HepG2 (cell line): ENCODE results near the gene CADPS2. TPM values are rescaled to one million over a fixed set of nuclear protein-coding genes. Genes with fewer than 3 reads are reported as not detected.
A peak's percentile ranks its signal among the peaks of the same experiment; 100 is the strongest.

ENCODE experiments used
- FOXA3 ChIP-seq: IDR thresholded peaks from 2 replicates; pipeline ENCODE4 v1.6.1; 2016; ENCODE audit warnings: missing genetic modification reagents, missing compliant biosample characterization
- FOXM1 ChIP-seq: sonication (generic); formaldehyde crosslinking; IDR thresholded peaks from 2 replicates; pipeline ENCODE4 v1.5.0; 2020; ENCODE audit warnings: missing genetic modification reagents
- HDAC1 ChIP-seq: sonication (generic); formaldehyde crosslinking; IDR thresholded peaks from 2 replicates; pipeline ENCODE4 v1.5.1; 2020; ENCODE audit warnings: mild to moderate bottlenecking, missing genetic modification reagents
- IKZF4 ChIP-seq: sonication (generic); formaldehyde crosslinking; IDR thresholded peaks from 2 replicates; pipeline ENCODE4 v1.5.1; 2020; ENCODE audit warnings: borderline replicate concordance, mild to moderate bottlenecking, low read depth, missing genetic modification reagents; ENCODE audit errors: not compliant biosample characterization
- LCORL ChIP-seq, 2 experiments: fragments of 450-650 bp in 1 of 2; sonication (generic) in 1 of 2; formaldehyde crosslinking in 1 of 2; IDR thresholded peaks; 2 replicates each; pipeline versions ENCODE4 v1.5.0 to v1.6.1; 2017 to 2020; ENCODE audit warnings: antibody characterized with exemption in 1 of 2, missing genetic modification reagents in 1 of 2
- SOX13 ChIP-seq, 3 experiments: fragments of 450-650 bp in 1 of 3; sonication (generic) in 1 of 3; formaldehyde crosslinking in 1 of 3; IDR thresholded peaks in 2 of 3; conservative IDR thresholded peaks in 1 of 3; 2 replicates each; pipeline versions ENCODE4 v1.5.0 to v1.6.1; 2016 to 2020; ENCODE audit warnings: antibody characterized with exemption in 1 of 3, mild to moderate bottlenecking in 1 of 3, missing compliant biosample characterization in 1 of 3, missing genetic modification reagents in 1 of 3, moderate library complexity in 1 of 3
- TMF1 ChIP-seq: sonication (generic); formaldehyde crosslinking; IDR thresholded peaks from 2 replicates; pipeline ENCODE4 v1.8.1; 2022; ENCODE audit warnings: low read depth, missing genetic modification reagents
- ZBTB7B ChIP-seq: sonication (generic); formaldehyde crosslinking; IDR thresholded peaks from 2 replicates; pipeline ENCODE4 v1.4.0; 2020; ENCODE audit warnings: missing genetic modification reagents
- ZNF121 ChIP-seq: sonication (generic); formaldehyde crosslinking; IDR thresholded peaks from 2 replicates; pipeline ENCODE4 v1.5.0; 2020; ENCODE audit warnings: mild to moderate bottlenecking, missing genetic modification reagents
- ZNF263 ChIP-seq: sonication (generic); formaldehyde crosslinking; IDR thresholded peaks from 2 replicates; pipeline ENCODE4 v1.4.0; 2020; ENCODE audit warnings: missing genetic modification reagents
- ZNF501 ChIP-seq: sonication (generic); formaldehyde crosslinking; IDR thresholded peaks from 2 replicates; pipeline ENCODE4 v1.5.1; 2020; ENCODE audit warnings: mild to moderate bottlenecking, moderate library complexity, missing genetic modification reagents
- ZSCAN20 ChIP-seq: sonication (generic); formaldehyde crosslinking; IDR thresholded peaks from 2 replicates; pipeline ENCODE4 v1.4.0; 2020; ENCODE audit warnings: missing genetic modification reagents, mild to moderate bottlenecking, borderline replicate concordance
- polyA plus RNA-seq, 8 experiments: library from polyadenylated mRNA; depleted of rRNA in 3 of 8; stranded (reverse) in 7 of 8; unstranded in 1 of 8; fragments of >200 nt; fragmentation: Illumina TruSeq in 4 of 8; extraction: Trizol in 4 of 8; gene quantifications; 2 replicates each; pipeline versions ENCODE4 v1.2.1 to v1.2.3, GENCODE V29; 2011 to 2016; ENCODE audit warnings: low read depth in 4 of 8, missing spikeins in 1 of 8, mixed read lengths in 1 of 8; ENCODE audit not compliant: insufficient read depth in 1 of 8
- total RNA-seq, 5 experiments: library from RNA; depleted of rRNA; stranded (reverse); fragments of >200 nt; fragmentation: Illumina TruSeq; extraction: Trizol; gene quantifications; 2 replicates each; pipeline ENCODE4 v1.2.3, GENCODE V29; 2016; ENCODE audit warnings: low read depth in 1 of 5
- TF ChIP-seq, protein P1 (sequence below): IDR thresholded peaks from 2 replicates; pipeline ENCODE4 v1.4.0; 2020; ENCODE audit warnings: mild to moderate bottlenecking, missing genetic modification reagents
- TF ChIP-seq, protein P2 (sequence below): sonication (generic); formaldehyde crosslinking; conservative IDR thresholded peaks from 2 replicates; pipeline ENCODE4 v1.4.0; 2020; ENCODE audit warnings: missing genetic modification reagents
- TF ChIP-seq, protein P3 (sequence below): sonication (generic); formaldehyde crosslinking; IDR thresholded peaks from 2 replicates; pipeline ENCODE4 v1.4.0; 2020; ENCODE audit warnings: missing genetic modification reagents
- TF ChIP-seq, protein P4 (sequence below): sonication (generic); formaldehyde crosslinking; IDR thresholded peaks from 2 replicates; pipeline ENCODE4 v1.5.1; 2020; ENCODE audit warnings: mild to moderate bottlenecking, moderate library complexity, missing genetic modification reagents

CADPS2 gene
- total and polyA plus RNA-seq, 2 of the 13 experiments (the other 11 are each of a cell fraction or from before 2014, with no cell fraction given), result 17.6 to 43.8 TPM

DNA sequence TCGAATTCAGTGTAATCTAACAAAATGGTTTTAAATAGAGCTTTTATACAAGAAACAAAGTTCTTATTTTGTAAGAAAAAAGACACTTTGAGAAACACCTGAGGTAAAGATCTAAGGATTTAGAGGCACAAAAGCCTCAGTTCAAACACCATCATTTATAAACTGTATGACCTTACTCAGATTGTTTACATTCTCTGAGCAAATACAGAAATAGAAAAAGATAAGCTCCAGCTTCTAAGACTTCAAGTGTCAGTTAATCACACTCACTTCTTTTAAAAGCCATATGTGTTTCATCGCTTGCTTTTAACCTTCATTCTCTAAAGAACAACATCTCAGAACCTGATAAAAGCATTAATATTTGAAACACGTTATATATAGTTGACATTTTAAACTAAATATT, 27.9 kb downstream of the CADPS2 start (continued):
- TF ChIP-seq, protein P1, sequence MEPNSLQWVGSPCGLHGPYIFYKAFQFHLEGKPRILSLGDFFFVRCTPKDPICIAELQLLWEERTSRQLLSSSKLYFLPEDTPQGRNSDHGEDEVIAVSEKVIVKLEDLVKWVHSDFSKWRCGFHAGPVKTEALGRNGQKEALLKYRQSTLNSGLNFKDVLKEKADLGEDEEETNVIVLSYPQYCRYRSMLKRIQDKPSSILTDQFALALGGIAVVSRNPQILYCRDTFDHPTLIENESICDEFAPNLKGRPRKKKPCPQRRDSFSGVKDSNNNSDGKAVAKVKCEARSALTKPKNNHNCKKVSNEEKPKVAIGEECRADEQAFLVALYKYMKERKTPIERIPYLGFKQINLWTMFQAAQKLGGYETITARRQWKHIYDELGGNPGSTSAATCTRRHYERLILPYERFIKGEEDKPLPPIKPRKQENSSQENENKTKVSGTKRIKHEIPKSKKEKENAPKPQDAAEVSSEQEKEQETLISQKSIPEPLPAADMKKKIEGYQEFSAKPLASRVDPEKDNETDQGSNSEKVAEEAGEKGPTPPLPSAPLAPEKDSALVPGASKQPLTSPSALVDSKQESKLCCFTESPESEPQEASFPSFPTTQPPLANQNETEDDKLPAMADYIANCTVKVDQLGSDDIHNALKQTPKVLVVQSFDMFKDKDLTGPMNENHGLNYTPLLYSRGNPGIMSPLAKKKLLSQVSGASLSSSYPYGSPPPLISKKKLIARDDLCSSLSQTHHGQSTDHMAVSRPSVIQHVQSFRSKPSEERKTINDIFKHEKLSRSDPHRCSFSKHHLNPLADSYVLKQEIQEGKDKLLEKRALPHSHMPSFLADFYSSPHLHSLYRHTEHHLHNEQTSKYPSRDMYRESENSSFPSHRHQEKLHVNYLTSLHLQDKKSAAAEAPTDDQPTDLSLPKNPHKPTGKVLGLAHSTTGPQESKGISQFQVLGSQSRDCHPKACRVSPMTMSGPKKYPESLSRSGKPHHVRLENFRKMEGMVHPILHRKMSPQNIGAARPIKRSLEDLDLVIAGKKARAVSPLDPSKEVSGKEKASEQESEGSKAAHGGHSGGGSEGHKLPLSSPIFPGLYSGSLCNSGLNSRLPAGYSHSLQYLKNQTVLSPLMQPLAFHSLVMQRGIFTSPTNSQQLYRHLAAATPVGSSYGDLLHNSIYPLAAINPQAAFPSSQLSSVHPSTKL (CRISPR knock-in tag), result peak; percentile 46; the same call in 1 of the 2 replicates
- TF ChIP-seq ZNF263 (CRISPR knock-in tag), result no peak
- TF ChIP-seq HDAC1, result no peak
- TF ChIP-seq FOXA3 (CRISPR knock-in tag), result peak; percentile 45; the same call in 1 of the 2 replicates
- no peak for TF ChIP-seq FOXM1
- TF ChIP-seq, protein P2, sequence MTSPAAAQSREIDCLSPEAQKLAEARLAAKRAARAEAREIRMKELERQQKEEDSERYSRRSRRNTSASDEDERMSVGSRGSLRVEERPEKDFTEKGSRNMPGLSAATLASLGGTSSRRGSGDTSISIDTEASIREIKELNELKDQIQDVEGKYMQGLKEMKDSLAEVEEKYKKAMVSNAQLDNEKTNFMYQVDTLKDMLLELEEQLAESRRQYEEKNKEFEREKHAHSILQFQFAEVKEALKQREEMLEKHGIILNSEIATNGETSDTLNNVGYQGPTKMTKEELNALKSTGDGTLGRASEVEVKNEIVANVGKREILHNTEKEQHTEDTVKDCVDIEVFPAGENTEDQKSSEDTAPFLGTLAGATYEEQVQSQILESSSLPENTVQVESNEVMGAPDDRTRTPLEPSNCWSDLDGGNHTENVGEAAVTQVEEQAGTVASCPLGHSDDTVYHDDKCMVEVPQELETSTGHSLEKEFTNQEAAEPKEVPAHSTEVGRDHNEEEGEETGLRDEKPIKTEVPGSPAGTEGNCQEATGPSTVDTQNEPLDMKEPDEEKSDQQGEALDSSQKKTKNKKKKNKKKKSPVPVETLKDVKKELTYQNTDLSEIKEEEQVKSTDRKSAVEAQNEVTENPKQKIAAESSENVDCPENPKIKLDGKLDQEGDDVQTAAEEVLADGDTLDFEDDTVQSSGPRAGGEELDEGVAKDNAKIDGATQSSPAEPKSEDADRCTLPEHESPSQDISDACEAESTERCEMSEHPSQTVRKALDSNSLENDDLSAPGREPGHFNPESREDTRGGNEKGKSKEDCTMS (CRISPR knock-in tag), result no peak
- TF ChIP-seq, protein P3, sequence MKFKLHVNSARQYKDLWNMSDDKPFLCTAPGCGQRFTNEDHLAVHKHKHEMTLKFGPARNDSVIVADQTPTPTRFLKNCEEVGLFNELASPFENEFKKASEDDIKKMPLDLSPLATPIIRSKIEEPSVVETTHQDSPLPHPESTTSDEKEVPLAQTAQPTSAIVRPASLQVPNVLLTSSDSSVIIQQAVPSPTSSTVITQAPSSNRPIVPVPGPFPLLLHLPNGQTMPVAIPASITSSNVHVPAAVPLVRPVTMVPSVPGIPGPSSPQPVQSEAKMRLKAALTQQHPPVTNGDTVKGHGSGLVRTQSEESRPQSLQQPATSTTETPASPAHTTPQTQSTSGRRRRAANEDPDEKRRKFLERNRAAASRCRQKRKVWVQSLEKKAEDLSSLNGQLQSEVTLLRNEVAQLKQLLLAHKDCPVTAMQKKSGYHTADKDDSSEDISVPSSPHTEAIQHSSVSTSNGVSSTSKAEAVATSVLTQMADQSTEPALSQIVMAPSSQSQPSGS, result no peak
- no peak for TF ChIP-seq ZBTB7B (CRISPR knock-in tag)
- no peak for TF ChIP-seq ZNF121
- no peak for TF ChIP-seq IKZF4 (CRISPR knock-in tag)
- TF ChIP-seq TMF1 (CRISPR knock-in tag), result no peak
- no peak for TF ChIP-seq ZNF501 (CRISPR knock-in tag)
- TF ChIP-seq ZSCAN20, result no peak
- no peak for TF ChIP-seq SOX13 (IDR thresholded peaks at IDR 0.05)
- peak in 1 of 2 experiments; percentile 51; a peak in 1 of 4 replicates for TF ChIP-seq SOX13 (CRISPR knock-in tag; conservative IDR thresholded peaks at IDR 0.05 in 1 of 2, IDR thresholded peaks at IDR 0.05 in 1 of 2)
- TF ChIP-seq LCORL (IDR thresholded peaks at IDR 0.05), result no peak
- TF ChIP-seq LCORL (CRISPR knock-in tag; IDR thresholded peaks at IDR 0.05), result no peak
- TF ChIP-seq, protein P4, sequence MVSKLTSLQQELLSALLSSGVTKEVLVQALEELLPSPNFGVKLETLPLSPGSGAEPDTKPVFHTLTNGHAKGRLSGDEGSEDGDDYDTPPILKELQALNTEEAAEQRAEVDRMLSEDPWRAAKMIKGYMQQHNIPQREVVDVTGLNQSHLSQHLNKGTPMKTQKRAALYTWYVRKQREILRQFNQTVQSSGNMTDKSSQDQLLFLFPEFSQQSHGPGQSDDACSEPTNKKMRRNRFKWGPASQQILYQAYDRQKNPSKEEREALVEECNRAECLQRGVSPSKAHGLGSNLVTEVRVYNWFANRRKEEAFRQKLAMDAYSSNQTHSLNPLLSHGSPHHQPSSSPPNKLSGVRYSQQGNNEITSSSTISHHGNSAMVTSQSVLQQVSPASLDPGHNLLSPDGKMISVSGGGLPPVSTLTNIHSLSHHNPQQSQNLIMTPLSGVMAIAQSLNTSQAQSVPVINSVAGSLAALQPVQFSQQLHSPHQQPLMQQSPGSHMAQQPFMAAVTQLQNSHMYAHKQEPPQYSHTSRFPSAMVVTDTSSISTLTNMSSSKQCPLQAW (CRISPR knock-in tag), result no peak
